Measurements from ENCODE around the gene CCNY.

Gene CCNY

GRCh38 chr10:35600193-35600592 is 263.9 kb downstream of the CCNY start:
- Histone ChIP-seq H3K36me3 (no peaks in the 10 kb centered on the region), H3K27ac (no peak overlapping the region), H3K4me3 (ENCODE audit: low read depth in 1 of 2, low read length in 1 of 2) (no peak overlapping the region), H3K4me1 (ENCODE audit: control insufficient read depth in 1 of 2, insufficient read depth in 1 of 2, low read depth in 1 of 2, low read length in 1 of 2) (no peaks in the 10 kb centered on the region), H3K9me3 (no peaks in the 10 kb centered on the region), H3K27me3 (peaks cover 58% of the 10 kb centered on the region)
- TF ChIP-seq CTCF (IDR thresholded peaks at IDR 0.05), result no peak

GRCh38 chr10:35605191-35605590 is 268.9 kb downstream of the CCNY start, which contains the start of gene GJD4:
Gene GJD4 (plus strand): TSS chr10:35605341. CDS start chr10:35605568, 227 bp downstream.
- Histone ChIP-seq H3K27ac (no peak within 1 kb of the TSS), H3K36me3 (no peaks in the 10 kb centered on the region), H3K27me3 (peaks cover 93% of the 10 kb centered on the region), H3K9me3 (no peaks in the 10 kb centered on the region), H3K4me1 (ENCODE audit: control insufficient read depth in 1 of 2, insufficient read depth in 1 of 2, low read depth in 1 of 2, low read length in 1 of 2) (peaks cover 0 to 8% of the 10 kb centered on the region in 2 experiments), H3K4me3 (ENCODE audit: low read depth in 1 of 2, low read length in 1 of 2) (no peak within 1 kb of the TSS)
- no peak for TF ChIP-seq CTCF (IDR thresholded peaks at IDR 0.05)

GRCh38 chr10:35606430-35606829 is 270.1 kb downstream of the CCNY start:
- Histone ChIP-seq H3K4me1 (ENCODE audit: control insufficient read depth in 1 of 2, insufficient read depth in 1 of 2, low read depth in 1 of 2, low read length in 1 of 2) (peaks cover 0 to 8% of the 10 kb centered on the region in 2 experiments), H3K36me3 (no peaks in the 10 kb centered on the region), H3K9me3 (no peaks in the 10 kb centered on the region), H3K27ac (no peak overlapping the region), H3K4me3 (ENCODE audit: low read depth in 1 of 2, low read length in 1 of 2) (no peak overlapping the region), H3K27me3 (peaks cover 86% of the 10 kb centered on the region)
- no peak for TF ChIP-seq CTCF (IDR thresholded peaks at IDR 0.05)

- H3K27ac ChIP-seq, result no peak overlapping the region
- H3K9me3 ChIP-seq, result no peaks in the 10 kb centered on the region
- H3K27me3 ChIP-seq, result peaks cover 88% of the 10 kb centered on the region
- TF ChIP-seq CTCF (IDR thresholded peaks at IDR 0.05), result no peak
- H3K36me3 ChIP-seq, result no peaks in the 10 kb centered on the region
- H3K4me3 ChIP-seq (ENCODE audit: low read depth in 1 of 2, low read length in 1 of 2), result no peak overlapping the region
- H3K4me1 ChIP-seq (ENCODE audit: control insufficient read depth in 1 of 2, insufficient read depth in 1 of 2, low read depth in 1 of 2, low read length in 1 of 2), result peaks cover 0 to 8% of the 10 kb centered on the region in 2 experiments
These were observed 271.4 kb downstream of the CCNY start for GRCh38 chr10:35607475-35608327.

- Histone ChIP-seq H3K4me1 (ENCODE audit: control insufficient read depth in 1 of 2, insufficient read depth in 1 of 2, low read depth in 1 of 2, low read length in 1 of 2) (peaks cover 0 to 8% of the 10 kb centered on the region in 2 experiments), H3K27me3 (peaks cover 88% of the 10 kb centered on the region), H3K9me3 (no peaks in the 10 kb centered on the region), H3K27ac (no peak overlapping the region), H3K36me3 (no peaks in the 10 kb centered on the region), H3K4me3 (ENCODE audit: low read depth in 1 of 2, low read length in 1 of 2) (no peak overlapping the region)
- TF ChIP-seq CTCF (IDR thresholded peaks at IDR 0.05), result no peak
These were observed 272.0 kb downstream of the CCNY start for GRCh38 chr10:35608328-35608672.

All from neutrophil (primary cell).